HEK293 (cell line): ENCODE results near the gene RTP5.
"Not testable (repeated sequence)": the region's sequence is repeated elsewhere in the genome, so short reads cannot be mapped to it uniquely, and the experiment has no call there.

Source experiments
- CTCF ChIA-PET: fragments of 350-600 bp; formaldehyde crosslinking; extraction: SDS; loops from one replicate; lab custom pipeline; 2021; ENCODE audit warnings: antibody characterized with exemption; lab: Yijun Ruan, JAX
- POLR2A ChIA-PET: fragments of 300-600 bp; formaldehyde crosslinking; extraction: SDS; loops from one replicate; lab custom pipeline; 2020; ENCODE audit warnings: antibody characterized with exemption, inconsistent platforms; lab: Yijun Ruan, JAX
- H3K27ac ChIP-seq: fragments of 200-500 bp; sonication (Bioruptor generic); 2 replicates; pipeline ENCODE4 v1.5.1; 2014; ENCODE audit warnings: low read depth, low read length, control low read depth, inconsistent platforms; ENCODE audit errors: extremely low read depth
- H3K36me3 ChIP-seq, 2 experiments: fragments of 200-500 bp in 1 of 2; sonication (Bioruptor generic) in 1 of 2; 1 replicate in 1 of 2; 2 replicates in 1 of 2; pipeline ENCODE4 v1.5.1; 2014 to 2017; ENCODE audit warnings: inconsistent platforms in 2 of 2, low read length in 2 of 2; ENCODE audit not compliant: control insufficient read depth in 2 of 2, insufficient read depth in 1 of 2
- H3K4me1 ChIP-seq: fragments of 200-500 bp; sonication (Bioruptor generic); 2 replicates; pipeline ENCODE4 v1.5.1; 2014; ENCODE audit warnings: mild to moderate bottlenecking, low read length, inconsistent platforms; ENCODE audit not compliant: control insufficient read depth, insufficient read depth
- H3K4me3 ChIP-seq: 2 replicates; pipeline ENCODE4 v1.5.1; 2011; ENCODE audit warnings: low read depth, mild to moderate bottlenecking, control low read depth, low read length, moderate library complexity
- H3K9me3 ChIP-seq: fragments of 200-500 bp; sonication (Bioruptor generic); 2 replicates; pipeline ENCODE4 v1.5.1; 2014; ENCODE audit warnings: low read depth, low read length, inconsistent platforms; ENCODE audit not compliant: control insufficient read depth, insufficient read depth
- SP3 ChIP-seq: fragments of 450-650 bp; formaldehyde crosslinking; IDR thresholded peaks from 2 replicates; pipeline ENCODE4 v1.5.1; 2016; ENCODE audit warnings: missing biosample characterization, missing genetic modification characterization
- ZBTB1 ChIP-seq: fragments of 450-650 bp; formaldehyde crosslinking; IDR thresholded peaks from 2 replicates; pipeline ENCODE4 v1.5.1; 2016; ENCODE audit warnings: missing biosample characterization, missing genetic modification characterization
- ZNF140 ChIP-seq: fragments of 450-650 bp; formaldehyde crosslinking; IDR thresholded peaks from 2 replicates; pipeline ENCODE4 v1.5.1; 2016; ENCODE audit warnings: missing biosample characterization, missing genetic modification characterization
- ZNF16 ChIP-seq: fragments of 450-650 bp; formaldehyde crosslinking; IDR thresholded peaks from 2 replicates; pipeline ENCODE4 v1.5.1; 2016; ENCODE audit warnings: low read depth, missing biosample characterization, missing genetic modification characterization
- ZNF214 ChIP-seq: fragments of 450-650 bp; formaldehyde crosslinking; IDR thresholded peaks from 2 replicates; pipeline ENCODE4 v1.5.1; 2017; ENCODE audit warnings: missing biosample characterization, mild to moderate bottlenecking, missing genetic modification characterization, borderline replicate concordance
- ZNF248 ChIP-seq: fragments of 450-650 bp; formaldehyde crosslinking; IDR thresholded peaks from 2 replicates; pipeline ENCODE4 v1.5.1; 2017; ENCODE audit warnings: missing biosample characterization, missing genetic modification characterization
- ZNF558 ChIP-seq: fragments of 450-650 bp; formaldehyde crosslinking; IDR thresholded peaks from 2 replicates; pipeline ENCODE4 v1.5.1; 2016; ENCODE audit warnings: missing biosample characterization, missing genetic modification characterization
- ZNF626 ChIP-seq: fragments of 450-650 bp; sonication (Bioruptor Pico); formaldehyde crosslinking; IDR thresholded peaks from 2 replicates; pipeline ENCODE4 v1.5.1; 2018; ENCODE audit warnings: missing biosample characterization, missing genetic modification characterization, inconsistent platforms
- ZNF677 ChIP-seq: fragments of 450-650 bp; IDR thresholded peaks from 2 replicates; pipeline ENCODE4 v1.5.0; 2018; ENCODE audit warnings: missing biosample characterization, mild to moderate bottlenecking, missing genetic modification characterization, moderate library complexity
- ZNF776 ChIP-seq: fragments of 450-650 bp; formaldehyde crosslinking; IDR thresholded peaks from 2 replicates; pipeline ENCODE4 v1.5.0; 2017; ENCODE audit warnings: missing biosample characterization, missing genetic modification characterization, borderline replicate concordance
- ZNF837 ChIP-seq: fragments of 450-650 bp; formaldehyde crosslinking; IDR thresholded peaks from 2 replicates; pipeline ENCODE4 v1.5.1; 2016; ENCODE audit warnings: missing biosample characterization, missing genetic modification characterization
- TF ChIP-seq, protein P1 (sequence below): fragments of 450-650 bp; formaldehyde crosslinking; conservative IDR thresholded peaks from 2 replicates; pipeline ENCODE4 v1.5.1; 2016; ENCODE audit warnings: low read depth, missing biosample characterization, missing genetic modification characterization

Gene RTP5

DNA sequence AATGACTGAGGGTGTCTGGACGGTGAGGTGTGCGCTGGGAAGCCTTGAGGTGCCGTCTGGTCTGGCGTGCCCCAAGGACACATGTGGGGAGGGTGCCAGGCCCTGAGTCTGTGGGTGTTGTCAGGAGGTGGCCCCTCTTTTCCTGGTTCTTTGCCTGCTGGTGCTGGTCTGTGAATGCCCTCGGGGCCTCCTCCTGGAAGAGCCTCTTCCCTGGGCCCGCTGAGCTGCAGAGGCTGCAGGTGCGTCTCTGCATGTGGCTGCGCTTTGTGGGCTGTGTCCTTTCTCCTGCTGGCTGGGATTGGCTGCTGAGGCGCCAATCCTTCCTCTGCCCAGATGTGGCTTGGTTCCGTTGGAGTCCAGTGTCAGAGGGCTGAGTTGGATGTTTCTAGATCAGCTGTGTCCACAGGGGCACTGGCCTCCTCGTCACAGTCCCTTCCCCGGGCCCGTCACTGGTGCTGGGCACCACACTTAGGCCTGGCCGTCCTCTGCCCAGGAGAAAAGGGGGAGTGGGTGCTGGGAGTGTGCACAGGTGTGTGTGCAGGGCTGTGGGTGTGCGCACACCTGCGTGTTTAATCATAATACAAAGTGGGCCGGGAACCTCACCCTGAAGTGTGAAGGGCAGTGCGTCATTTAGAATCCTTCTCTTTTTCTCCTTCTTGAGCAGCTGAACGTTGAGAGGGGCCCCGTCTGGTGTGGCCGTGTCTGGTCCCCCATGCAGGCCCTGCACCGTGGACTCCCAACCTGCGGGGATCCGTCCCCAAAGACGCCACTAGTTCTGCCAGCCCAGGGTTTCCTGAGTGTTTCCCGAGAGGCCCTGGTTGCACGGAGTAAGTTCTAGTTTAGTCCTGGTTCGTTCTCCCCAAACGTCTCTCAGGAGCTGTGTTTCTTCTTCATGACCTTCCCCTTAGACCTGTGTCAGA lies 35.5 kb downstream of the RTP5 start:
- POLR2A ChIA-PET = interaction anchor here (1.2 kb wide), 1 partner anchor 11 kb away, joined by 3 read pairs; no protein-coding TSS in a partner anchor
- Histone ChIP-seq H3K4me1 (no peaks in the 10 kb centered on the region), H3K36me3 (no peaks in the 10 kb centered on the region), H3K4me3 (no peak overlapping the region), H3K9me3 (no peaks in the 10 kb centered on the region), H3K27ac (no peak overlapping the region)
- CTCF ChIA-PET = interaction anchor here (0.7 kb wide), 1 partner anchor 60 kb away, joined by 4 read pairs; no protein-coding TSS in a partner anchor
- no peak for TF ChIP-seq ZNF248 (tag by site-specific recombination)

DNA sequence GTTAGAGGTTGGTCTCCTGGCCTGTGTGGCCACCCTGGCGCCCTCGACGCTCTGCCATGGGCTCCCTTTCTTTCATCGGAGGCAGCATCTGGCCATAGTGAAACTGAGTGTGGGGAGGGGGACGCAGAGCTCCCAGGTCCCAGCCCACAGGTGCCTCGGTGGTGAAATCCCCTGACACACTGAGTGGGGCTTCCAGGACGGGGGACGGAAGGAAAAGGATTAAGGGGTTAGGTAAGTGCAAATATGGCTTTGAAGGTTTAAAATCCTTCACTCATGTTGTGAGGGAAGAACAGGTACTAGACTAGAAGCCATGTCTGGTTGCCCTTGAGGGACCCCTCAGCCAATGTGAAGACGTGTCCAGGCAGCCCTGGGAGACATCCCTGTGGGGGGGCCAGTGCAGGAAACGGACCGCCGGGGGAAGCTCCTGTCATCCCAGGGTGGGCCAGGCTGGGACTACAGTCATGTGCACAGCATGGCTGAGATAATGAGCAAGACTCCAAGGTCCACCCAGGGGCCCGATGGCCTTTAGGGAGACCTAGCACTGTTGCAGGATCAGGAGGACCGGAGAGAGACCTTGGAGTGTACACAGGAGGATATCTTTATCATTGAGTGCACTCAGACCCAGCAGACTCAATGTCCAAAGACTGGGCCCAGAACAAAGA lies 36.3 kb downstream of the RTP5 start:
- H3K4me1 ChIP-seq = no peaks in the 10 kb centered on the region
- H3K9me3 ChIP-seq = no peaks in the 10 kb centered on the region
- no peaks in the 10 kb centered on the region for H3K36me3 ChIP-seq
- H3K4me3 ChIP-seq = no peak overlapping the region
- ChIA-PET CTCF (interaction anchor here (0.6 to 0.7 kb wide), 2 partner anchors 59 to 288 kb away, joined by 3 to 4 read pairs; no protein-coding TSS in a partner anchor), POLR2A (no interaction called here)
- no peak overlapping the region for H3K27ac ChIP-seq
- TF ChIP-seq, protein P1, sequence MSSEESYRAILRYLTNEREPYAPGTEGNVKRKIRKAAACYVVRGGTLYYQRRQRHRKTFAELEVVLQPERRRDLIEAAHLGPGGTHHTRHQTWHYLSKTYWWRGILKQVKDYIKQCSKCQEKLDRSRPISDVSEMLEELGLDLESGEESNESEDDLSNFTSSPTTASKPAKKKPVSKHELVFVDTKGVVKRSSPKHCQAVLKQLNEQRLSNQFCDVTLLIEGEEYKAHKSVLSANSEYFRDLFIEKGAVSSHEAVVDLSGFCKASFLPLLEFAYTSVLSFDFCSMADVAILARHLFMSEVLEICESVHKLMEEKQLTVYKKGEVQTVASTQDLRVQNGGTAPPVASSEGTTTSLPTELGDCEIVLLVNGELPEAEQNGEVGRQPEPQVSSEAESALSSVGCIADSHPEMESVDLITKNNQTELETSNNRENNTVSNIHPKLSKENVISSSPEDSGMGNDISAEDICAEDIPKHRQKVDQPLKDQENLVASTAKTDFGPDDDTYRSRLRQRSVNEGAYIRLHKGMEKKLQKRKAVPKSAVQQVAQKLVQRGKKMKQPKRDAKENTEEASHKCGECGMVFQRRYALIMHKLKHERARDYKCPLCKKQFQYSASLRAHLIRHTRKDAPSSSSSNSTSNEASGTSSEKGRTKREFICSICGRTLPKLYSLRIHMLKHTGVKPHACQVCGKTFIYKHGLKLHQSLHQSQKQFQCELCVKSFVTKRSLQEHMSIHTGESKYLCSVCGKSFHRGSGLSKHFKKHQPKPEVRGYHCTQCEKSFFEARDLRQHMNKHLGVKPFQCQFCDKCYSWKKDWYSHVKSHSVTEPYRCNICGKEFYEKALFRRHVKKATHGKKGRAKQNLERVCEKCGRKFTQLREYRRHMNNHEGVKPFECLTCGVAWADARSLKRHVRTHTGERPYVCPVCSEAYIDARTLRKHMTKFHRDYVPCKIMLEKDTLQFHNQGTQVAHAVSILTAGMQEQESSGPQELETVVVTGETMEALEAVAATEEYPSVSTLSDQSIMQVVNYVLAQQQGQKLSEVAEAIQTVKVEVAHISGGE (tag by site-specific recombination) = no peak
- no peak for TF ChIP-seq ZNF677 (tag by site-specific recombination)
- no peak for TF ChIP-seq ZNF837 (tag by site-specific recombination)
- TF ChIP-seq ZNF776 (tag by site-specific recombination) = no peak
- TF ChIP-seq ZNF626 (tag by site-specific recombination) = no peak
- no peak for TF ChIP-seq ZNF248 (tag by site-specific recombination)
- no peak for TF ChIP-seq SP3 (tag by site-specific recombination)
- no peak for TF ChIP-seq ZBTB1
- no peak for TF ChIP-seq ZNF16 (tag by site-specific recombination)
- no peak for TF ChIP-seq ZNF140 (tag by site-specific recombination)
- no peak for TF ChIP-seq ZNF558 (tag by site-specific recombination)
- TF ChIP-seq ZNF214 (tag by site-specific recombination) = no peak

DNA sequence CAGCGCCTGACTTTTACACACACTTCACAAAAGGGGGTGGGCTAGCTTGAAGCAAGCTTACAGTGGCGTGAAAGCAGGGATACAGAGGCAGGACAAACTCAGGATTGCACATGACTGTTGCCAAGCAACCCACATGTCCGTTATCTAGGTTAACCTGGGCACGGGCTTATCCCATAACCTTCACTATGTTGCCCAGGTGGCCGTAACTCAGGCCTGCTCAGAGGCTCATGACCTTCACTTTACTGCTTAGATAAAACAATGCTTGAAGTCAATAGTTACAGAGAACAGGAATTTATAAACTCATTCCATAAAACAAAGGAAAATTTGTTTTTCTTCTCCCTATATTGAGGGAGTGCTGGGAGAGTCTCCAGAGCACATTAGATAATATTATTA lies 36.8 kb downstream of the RTP5 start:
- H3K27ac ChIP-seq, H3K4me3 ChIP-seq, H3K4me1 ChIP-seq, H3K9me3 ChIP-seq, POLR2A ChIA-PET, H3K36me3 ChIP-seq: not testable (repeated sequence)
- CTCF ChIA-PET = interaction anchor here (0.6 kb wide), 1 partner anchor 288 kb away, joined by 3 read pairs; no protein-coding TSS in a partner anchor
